ENCODE data around the gene CACNA1D. TPM values are rescaled to one million over a fixed set of nuclear protein-coding genes. Genes with fewer than 3 reads are reported as not detected.

The CACNA1D gene
- polyA plus RNA-seq, 1 donor (not counting 4 experiments of a cell fraction or from before 2014, with no cell fraction given), result 0.20 TPM

DNA sequence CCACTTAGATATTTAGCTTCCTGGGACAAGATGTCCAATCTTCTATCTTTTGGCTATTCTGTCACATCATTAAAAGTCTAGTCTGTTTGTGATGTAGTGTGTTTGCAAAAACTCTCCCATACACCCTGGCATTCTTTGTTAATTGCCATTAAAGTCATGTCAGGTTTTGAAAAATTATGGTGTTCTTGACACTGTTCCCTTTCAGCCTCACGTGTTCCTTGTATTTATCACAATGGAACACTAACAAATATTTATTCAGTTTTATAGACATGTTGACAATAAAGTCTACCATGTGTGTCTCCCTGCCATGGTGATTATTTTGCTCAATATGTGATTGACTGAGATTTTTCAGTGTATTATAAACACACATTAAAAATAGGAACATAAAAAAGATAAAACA is 9.4 kb upstream of the CACNA1D start:
- Histone ChIP-seq H4K20me1 (ENCODE audit: control insufficient read depth, extremely low read depth, insufficient read depth, low read length) (no peaks in the 10 kb centered on the region), H3K27ac (ENCODE audit: control insufficient read depth, insufficient read depth, low read length) (no peak overlapping the region), H3K9me1 (ENCODE audit: control insufficient read depth, extremely low read depth, insufficient read depth, low read length) (no peaks in the 10 kb centered on the region), H3K9ac (ENCODE audit: control insufficient read depth, extremely low read depth, insufficient read depth, low read length) (no peak overlapping the region), H3K27me3 (ENCODE audit: control insufficient read depth, extremely low read depth, insufficient read depth, low read length) (no peaks in the 10 kb centered on the region), H3K79me2 (ENCODE audit: control insufficient read depth, insufficient read depth, low read length) (no peaks in the 10 kb centered on the region), H3K4me3 (ENCODE audit: control insufficient read depth in 2 of 3, extremely low read depth in 1 of 3, insufficient read depth in 2 of 3, low read depth in 1 of 3, low read length in 3 of 3) (no peak overlapping the region), H3K9me3 (ENCODE audit: control insufficient read depth, low read depth, low read length) (no peaks in the 10 kb centered on the region), H2AFZ (ENCODE audit: control insufficient read depth, low read length) (no peak overlapping the region), H3K36me3 (ENCODE audit: control insufficient read depth in 2 of 2, extremely low read depth in 1 of 2, insufficient read depth in 2 of 2, low read length in 2 of 2) (no peaks in the 10 kb centered on the region), H3K4me2 (ENCODE audit: control insufficient read depth, extremely low read depth, insufficient read depth, low read depth, low read length) (no peak overlapping the region), H3K4me1 (ENCODE audit: control insufficient read depth, extremely low read depth, insufficient read depth, low read length) (no peaks in the 10 kb centered on the region)
- TF ChIP-seq EZH2 (IDR thresholded peaks at IDR 0.05; ENCODE audit: low read length) (no peak), CTCF (optimal IDR thresholded peaks at IDR 0.05 in 1 of 3, IDR thresholded peaks at IDR 0.05 in 1 of 3, conservative IDR thresholded peaks at IDR 0.05 in 1 of 3; ENCODE audit: extremely low read depth in 1 of 3, insufficient read depth in 2 of 3, low read length in 3 of 3) (no peak)
- no peak for FAIRE-seq
- dilution Hi-C loops (cut with MboI; ENCODE audit: extremely low pct_ligation_motif_present, low sequenced_read_pairs), result no loop called here
- DNase-seq (ENCODE audit: low read depth, low spot score), result no peak

GRCh38 chr3:53485675-53486403 is 8.6 kb upstream of the CACNA1D start:
- H3K36me3 ChIP-seq (ENCODE audit: control insufficient read depth in 2 of 2, extremely low read depth in 1 of 2, insufficient read depth in 2 of 2, low read length in 2 of 2), result no peaks in the 10 kb centered on the region
- FAIRE-seq, result no peak
- H4K20me1 ChIP-seq (ENCODE audit: control insufficient read depth, extremely low read depth, insufficient read depth, low read length), result no peaks in the 10 kb centered on the region
- H3K27ac ChIP-seq (ENCODE audit: control insufficient read depth, insufficient read depth, low read length), result no peak overlapping the region
- no peak overlapping the region for H3K9ac ChIP-seq (ENCODE audit: control insufficient read depth, extremely low read depth, insufficient read depth, low read length)
- H2AFZ ChIP-seq (ENCODE audit: control insufficient read depth, low read length), result no peak overlapping the region
- no peaks in the 10 kb centered on the region for H3K4me1 ChIP-seq (ENCODE audit: control insufficient read depth, extremely low read depth, insufficient read depth, low read length)
- no peak overlapping the region for H3K4me3 ChIP-seq (ENCODE audit: control insufficient read depth in 2 of 3, extremely low read depth in 1 of 3, insufficient read depth in 2 of 3, low read depth in 1 of 3, low read length in 3 of 3)
- no peak overlapping the region for H3K4me2 ChIP-seq (ENCODE audit: control insufficient read depth, extremely low read depth, insufficient read depth, low read depth, low read length)
- no peak for TF ChIP-seq CTCF (optimal IDR thresholded peaks at IDR 0.05 in 1 of 3, IDR thresholded peaks at IDR 0.05 in 1 of 3, conservative IDR thresholded peaks at IDR 0.05 in 1 of 3; ENCODE audit: extremely low read depth in 1 of 3, insufficient read depth in 2 of 3, low read length in 3 of 3)
- no peak for TF ChIP-seq EZH2 (IDR thresholded peaks at IDR 0.05; ENCODE audit: low read length)
- H3K9me3 ChIP-seq (ENCODE audit: control insufficient read depth, low read depth, low read length), result no peaks in the 10 kb centered on the region
- no peaks in the 10 kb centered on the region for H3K79me2 ChIP-seq (ENCODE audit: control insufficient read depth, insufficient read depth, low read length)
- no peaks in the 10 kb centered on the region for H3K27me3 ChIP-seq (ENCODE audit: control insufficient read depth, extremely low read depth, insufficient read depth, low read length)
- H3K9me1 ChIP-seq (ENCODE audit: control insufficient read depth, extremely low read depth, insufficient read depth, low read length), result no peaks in the 10 kb centered on the region
- dilution Hi-C loops (cut with MboI; ENCODE audit: extremely low pct_ligation_motif_present, low sequenced_read_pairs), result no loop called here
- DNase-seq (ENCODE audit: low read depth, low spot score), result no peak
